GM12873 (cell line): ENCODE data around the gene LAMA5.

ENCODE experiments used
- CTCF ChIP-seq: IDR thresholded peaks from 2 replicates; pipeline ENCODE4 v1.5.1; 2012; ENCODE audit warnings: low read depth, mild to moderate bottlenecking, moderate library complexity, low read length, control low read depth; ENCODE audit not compliant: insufficient read depth; ENCODE audit errors: missing control alignments

Gene LAMA5

GRCh38 chr20:62316331-62317166, 50.6 kb downstream of the LAMA5 start:
- TF ChIP-seq CTCF, result no peak

- TF ChIP-seq CTCF, result no peak
Measured at GRCh38 chr20:62315773-62316172, 51.3 kb downstream of the LAMA5 start.

- no peak for TF ChIP-seq CTCF
Measured at GRCh38 chr20:62314711-62315302, 52.3 kb downstream of the LAMA5 start.

GRCh38 chr20:62314339-62314638, 52.8 kb downstream of the LAMA5 start:
- no peak for TF ChIP-seq CTCF

- TF ChIP-seq CTCF, result no peak
Measured at GRCh38 chr20:62313460-62314338, 53.4 kb downstream of the LAMA5 start.

- TF ChIP-seq CTCF, result no peak
Measured at GRCh38 chr20:62313021-62313420, 54.1 kb downstream of the LAMA5 start.

DNA sequence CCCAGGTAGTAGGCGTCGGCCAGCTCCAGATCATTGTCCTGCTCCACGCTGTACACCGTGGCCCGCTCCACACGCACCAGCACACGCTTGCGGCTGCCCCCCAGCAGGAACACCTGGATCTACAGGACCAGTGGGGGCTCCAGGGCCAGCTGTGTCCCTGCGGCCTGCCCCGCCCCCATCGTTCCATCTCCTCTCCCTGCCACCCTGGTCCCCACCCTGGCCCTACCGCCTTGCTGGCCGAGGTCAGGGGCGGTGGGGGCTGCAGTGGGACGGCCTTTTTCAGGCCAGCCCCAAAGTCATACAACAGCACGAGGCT, 54.5 kb downstream of the LAMA5 start:
- TF ChIP-seq CTCF, result no peak
